Upper lobe of right lung (tissue), 1 donor: ENCODE measurements around the gene TTC21A. TPM values are rescaled to one million over a fixed set of nuclear protein-coding genes. Genes with fewer than 3 reads are reported as not detected.
A peak's percentile ranks its signal among the peaks of the same experiment; 100 is the strongest.

Experiments
- ATAC-seq: fragments of 200-7000 bp; cut with Tn5 transposase; one replicate; pipeline ENCODE4 v1.9.1; 2020; ENCODE audit warnings: mild to moderate bottlenecking, moderate library complexity
- DNase-seq: peaks from one replicate; pipeline ENCODE4 v3.0.0-alpha.2; 2020
- H3K27ac ChIP-seq: fragments of 200-600 bp; one replicate; pipeline ENCODE4 v1.8.0; 2022
- H3K27me3 ChIP-seq: fragments of 200-600 bp; one replicate; pipeline ENCODE4 v1.8.0; 2022; ENCODE audit warnings: mild to moderate bottlenecking
- H3K36me3 ChIP-seq: fragments of 200-600 bp; one replicate; pipeline ENCODE4 v1.8.0; 2022
- H3K4me1 ChIP-seq: fragments of 200-600 bp; one replicate; pipeline ENCODE4 v1.8.0; 2022
- H3K4me3 ChIP-seq: fragments of 200-600 bp; one replicate; pipeline ENCODE4 v1.8.0; 2022; ENCODE audit warnings: mild to moderate bottlenecking
- H3K9me3 ChIP-seq: fragments of 200-600 bp; one replicate; pipeline ENCODE4 v1.8.0; 2022
- CTCF ChIP-seq: fragments of 200-600 bp; IDR thresholded peaks from one replicate; pipeline ENCODE4 v1.8.0; 2022; ENCODE audit warnings: antibody characterized with exemption
- intact Hi-C: fragments of 100-400 bp; cut with DNase I; formaldehyde crosslinking; loops from one replicate; pipeline ENCODE4 v1.11.0; 2022
- total RNA-seq: library from RNA; stranded (reverse); fragmentation: NEBNext Ultra II Directional; extraction: Animal tissue kit (Norgen Biotek cat#: 25700); gene quantifications from one replicate; pipeline ENCODE4 v1.2.1, GENCODE V29; 2021
- donor health status: DM: no; HTN: yes; CAD: no; lungs with severe emphysema.

Gene TTC21A
- total RNA-seq, 1 donor from 2014 or later = 11.6 TPM

GRCh38 chr3:39106851-39107387 is 561 bp upstream of the TTC21A start:
- peak overlapping the region; percentile 80 for H3K4me3 ChIP-seq
- H3K27ac ChIP-seq = peak overlapping the region; percentile 98
- intact Hi-C loops = no loop called here
- H3K36me3 ChIP-seq = no peaks in the 10 kb centered on the region
- peaks cover 28% of the 10 kb centered on the region for H3K4me1 ChIP-seq
- TF ChIP-seq CTCF = no peak
- ATAC-seq (peak; percentile 70), DNase-seq (peak; percentile 84)
- H3K27me3 ChIP-seq = no peaks in the 10 kb centered on the region
- H3K9me3 ChIP-seq = no peaks in the 10 kb centered on the region

- H3K27ac ChIP-seq = peak overlapping the region; percentile 98
- H3K27me3 ChIP-seq = no peaks in the 10 kb centered on the region
- no peaks in the 10 kb centered on the region for H3K9me3 ChIP-seq
- H3K4me1 ChIP-seq = peaks cover 28% of the 10 kb centered on the region
- DNase-seq = no peak
- no peak for TF ChIP-seq CTCF
- H3K36me3 ChIP-seq = no peaks in the 10 kb centered on the region
- peak; percentile 5 for ATAC-seq
- peak overlapping the region; percentile 80 for H3K4me3 ChIP-seq
- intact Hi-C loops = no loop called here
These were observed 775 bp downstream of the TTC21A start for GRCh38 chr3:39108200-39108710.

DNA sequence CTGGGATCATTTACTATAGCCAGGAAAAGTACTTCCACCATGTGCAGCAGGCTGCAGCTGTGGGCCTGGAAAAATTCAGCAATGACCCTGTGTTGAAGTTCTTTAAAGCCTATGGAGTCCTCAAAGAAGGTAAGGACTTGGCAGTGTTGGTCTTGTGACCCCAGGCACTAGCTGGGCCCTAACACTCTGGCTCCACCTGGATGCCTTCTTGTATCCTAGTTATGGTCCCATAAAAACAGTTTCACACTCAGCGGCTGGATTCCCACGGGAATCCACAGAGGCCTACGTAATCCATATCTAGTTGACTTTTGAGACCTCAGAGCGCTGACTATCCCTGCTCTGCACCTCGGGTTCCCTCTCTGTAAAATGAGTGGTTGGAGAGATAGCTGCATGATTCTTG is 1.6 kb downstream of the TTC21A start:
- Histone ChIP-seq H3K27ac (no peak overlapping the region), H3K4me3 (no peak overlapping the region), H3K9me3 (no peaks in the 10 kb centered on the region), H3K36me3 (no peaks in the 10 kb centered on the region), H3K27me3 (no peaks in the 10 kb centered on the region), H3K4me1 (peaks cover 28% of the 10 kb centered on the region)
- DNase-seq (no peak), ATAC-seq (no peak)
- no peak for TF ChIP-seq CTCF
- intact Hi-C loops = no loop called here

DNA sequence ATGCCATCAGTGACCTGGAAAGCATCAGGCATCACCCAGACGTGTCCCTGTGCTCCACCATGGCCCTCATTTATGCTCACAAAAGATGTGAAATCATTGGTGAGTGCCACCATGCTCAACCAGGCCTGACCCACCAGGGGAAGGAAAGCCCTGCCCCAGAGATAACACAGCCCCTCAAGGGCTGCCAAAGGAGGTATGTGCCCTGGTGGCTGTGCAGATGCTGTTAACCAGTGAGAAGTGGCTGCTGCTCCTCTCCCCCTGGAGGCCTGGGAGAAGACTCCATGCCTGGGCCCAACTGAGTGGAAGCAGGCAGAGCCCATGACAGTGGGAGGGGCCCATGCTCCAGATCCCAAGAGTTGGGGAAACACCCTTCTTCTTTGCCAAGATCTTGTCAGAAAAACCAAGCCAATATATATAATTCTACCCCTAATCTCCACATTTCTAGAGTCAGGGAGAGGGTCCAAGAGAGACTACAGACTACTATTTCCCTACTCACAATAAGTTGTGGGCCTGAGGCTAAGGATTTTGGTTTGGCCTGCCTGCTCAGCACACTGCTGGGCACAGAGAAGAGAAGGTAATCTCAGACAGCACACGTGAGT is 2.7 kb downstream of the TTC21A start:
- intact Hi-C loops = no loop called here
- Histone ChIP-seq H3K4me1 (peaks cover 23% of the 10 kb centered on the region), H3K27ac (no peak overlapping the region), H3K36me3 (no peaks in the 10 kb centered on the region), H3K27me3 (no peaks in the 10 kb centered on the region), H3K9me3 (no peaks in the 10 kb centered on the region), H3K4me3 (no peak overlapping the region)
- no peak for TF ChIP-seq CTCF
- DNase-seq = no peak
- no peak for ATAC-seq

DNA sequence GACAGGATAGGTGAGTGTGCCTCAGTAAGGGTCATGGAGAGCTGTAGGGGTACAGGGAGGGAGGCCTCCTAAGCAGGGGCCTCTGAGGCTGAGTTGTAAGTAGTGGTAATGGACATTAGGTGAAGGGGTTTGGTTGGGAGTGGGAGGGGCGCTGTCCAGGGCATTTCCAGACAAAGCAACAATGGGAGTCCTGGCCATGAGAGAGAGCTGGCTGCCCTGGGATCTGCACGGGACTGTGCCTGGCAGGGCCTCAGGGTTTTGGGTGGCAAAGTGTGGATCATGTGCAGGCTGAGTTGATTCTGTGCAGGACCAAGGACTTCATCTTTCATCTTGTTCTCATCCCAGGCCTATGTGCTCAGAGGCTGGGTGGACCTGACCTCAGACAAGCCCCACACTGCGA is 4.6 kb downstream of the TTC21A start:
- H3K4me1 ChIP-seq = peaks cover 10% of the 10 kb centered on the region
- ATAC-seq (no peak), DNase-seq (no peak)
- no peaks in the 10 kb centered on the region for H3K36me3 ChIP-seq
- H3K4me3 ChIP-seq = no peak overlapping the region
- H3K9me3 ChIP-seq = no peaks in the 10 kb centered on the region
- no peak overlapping the region for H3K27ac ChIP-seq
- intact Hi-C loops = no loop called here
- H3K27me3 ChIP-seq = no peaks in the 10 kb centered on the region
- no peak for TF ChIP-seq CTCF
